Fibroblast of skin of scalp (primary cell): ENCODE measurements around the gene MIDN.
A peak's percentile ranks its signal among the peaks of the same experiment; 100 is the strongest.
"Not testable (repeated sequence)": the region's sequence is repeated elsewhere in the genome, so short reads cannot be mapped to it uniquely, and the experiment has no call there.

Experiments
- DNase-seq: peaks from one replicate; pipeline ENCODE4 v3.0.0-alpha.2; 2013

The MIDN gene

GRCh38 chr19:1246265-1247087 is 1.9 kb upstream of the MIDN start:
- DNase-seq = not testable (repeated sequence)

GRCh38 chr19:1247748-1248138 is 640 bp upstream of the MIDN start:
- DNase-seq = no peak

DNA sequence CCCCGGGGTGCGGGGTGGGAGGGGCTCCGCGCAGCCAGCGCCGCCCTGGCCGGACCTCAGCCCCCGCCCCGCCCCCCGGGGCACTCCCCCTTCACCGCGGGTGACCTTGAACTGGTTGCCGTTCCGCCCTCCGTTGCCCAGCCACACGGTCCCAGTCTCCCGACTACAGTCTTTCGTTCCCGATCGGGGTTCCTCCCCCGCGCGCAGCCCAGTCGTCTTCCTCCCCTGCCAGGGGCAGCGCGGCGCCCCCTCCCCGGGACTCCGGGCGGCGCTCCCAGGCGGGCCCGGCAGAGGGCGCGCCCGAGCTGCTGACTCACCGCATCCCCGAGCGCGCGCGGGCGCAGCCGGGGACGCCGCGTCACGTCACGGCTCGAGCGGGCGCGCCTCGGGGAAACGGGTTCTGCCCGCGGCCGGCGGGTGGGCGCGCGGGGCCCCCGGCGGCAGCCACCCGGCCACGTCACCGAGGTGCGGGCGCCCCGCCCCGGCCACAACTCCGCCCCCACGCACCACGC is 459 bp downstream of the MIDN start:
- peak; percentile 90 for DNase-seq

DNA sequence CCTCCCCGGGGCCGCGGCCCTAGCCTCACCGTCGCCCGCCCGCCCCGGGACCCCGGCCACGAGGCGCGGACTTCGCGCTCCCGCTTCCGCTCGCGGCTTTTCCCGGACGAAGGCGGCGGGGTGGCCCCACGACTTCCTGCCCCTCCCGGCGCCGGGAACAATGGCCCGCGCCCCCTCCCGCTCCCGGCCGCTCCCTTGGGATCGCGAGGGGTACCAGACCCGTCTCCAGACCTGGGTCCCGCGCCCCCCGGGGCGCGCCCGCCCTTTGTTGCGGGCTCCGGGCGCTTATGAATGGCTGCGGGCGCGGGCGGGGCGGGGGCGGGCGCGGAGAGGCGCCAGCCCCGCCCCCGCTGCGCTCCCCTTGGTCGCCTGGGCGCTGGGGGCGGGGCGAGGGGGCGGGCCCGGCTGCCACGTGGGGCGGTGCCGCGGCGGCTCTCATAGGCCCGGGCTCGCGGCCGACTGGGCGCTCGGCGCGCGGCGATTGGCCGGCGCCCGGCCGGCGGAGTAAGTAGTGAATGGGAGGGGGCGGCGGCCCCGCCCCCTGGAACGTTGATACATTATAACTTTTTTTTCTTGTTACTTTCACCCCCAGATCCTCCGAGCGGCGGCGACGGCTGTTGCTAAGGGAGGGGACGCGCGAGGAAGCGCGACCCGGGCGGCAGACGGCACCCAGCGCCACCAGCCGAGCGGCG is 1.1 kb downstream of the MIDN start:
- peak; percentile 98 for DNase-seq

GRCh38 chr19:1249990-1250436 is 1.6 kb downstream of the MIDN start:
- no peak for DNase-seq

GRCh38 chr19:1250437-1251260 is 2.3 kb downstream of the MIDN start:
- peak; percentile 82 for DNase-seq

DNA sequence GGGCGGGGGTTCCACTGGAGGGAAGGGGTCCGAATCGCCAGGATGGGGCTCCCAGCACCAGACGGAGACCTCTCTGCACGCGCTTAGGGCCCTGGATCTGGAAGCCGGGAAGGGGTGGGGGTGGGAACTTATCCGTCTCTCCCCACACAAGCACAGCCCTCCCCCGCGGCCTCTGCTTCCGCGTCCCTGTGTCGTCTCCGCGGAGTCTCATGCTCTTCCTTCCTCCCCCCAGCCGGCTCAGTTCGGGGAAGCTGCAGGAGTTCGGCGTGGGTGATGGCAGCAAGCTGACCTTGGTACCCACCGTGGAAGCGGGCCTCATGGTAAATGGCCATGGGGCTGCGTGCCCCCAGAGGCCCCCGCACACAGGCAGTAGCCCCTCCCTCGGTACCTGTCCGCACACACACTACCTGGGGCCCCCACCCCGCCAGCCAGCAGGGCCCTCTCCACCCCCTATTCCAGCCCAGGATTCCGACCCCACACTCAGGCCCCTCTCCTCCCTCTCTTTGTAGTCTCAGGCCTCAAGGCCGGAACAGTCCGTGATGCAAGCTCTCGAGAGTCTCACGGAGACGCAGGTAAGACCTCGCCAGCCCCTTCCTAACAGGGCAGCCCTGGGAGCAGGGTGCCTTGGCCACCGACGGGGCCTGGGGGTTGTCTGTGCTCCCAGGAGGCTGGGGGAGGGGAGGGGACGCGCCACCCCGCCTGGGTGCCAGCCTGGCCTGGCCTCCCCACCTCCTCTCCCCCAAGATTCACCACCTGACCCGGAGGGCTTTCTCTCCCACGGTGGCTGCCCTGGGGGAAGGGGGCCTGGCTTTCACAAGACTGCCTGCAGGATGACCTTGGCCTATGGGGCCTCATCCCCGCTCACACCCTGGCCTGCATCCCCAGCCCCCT is 3.2 kb downstream of the MIDN start:
- peak; percentile 80 for DNase-seq

DNA sequence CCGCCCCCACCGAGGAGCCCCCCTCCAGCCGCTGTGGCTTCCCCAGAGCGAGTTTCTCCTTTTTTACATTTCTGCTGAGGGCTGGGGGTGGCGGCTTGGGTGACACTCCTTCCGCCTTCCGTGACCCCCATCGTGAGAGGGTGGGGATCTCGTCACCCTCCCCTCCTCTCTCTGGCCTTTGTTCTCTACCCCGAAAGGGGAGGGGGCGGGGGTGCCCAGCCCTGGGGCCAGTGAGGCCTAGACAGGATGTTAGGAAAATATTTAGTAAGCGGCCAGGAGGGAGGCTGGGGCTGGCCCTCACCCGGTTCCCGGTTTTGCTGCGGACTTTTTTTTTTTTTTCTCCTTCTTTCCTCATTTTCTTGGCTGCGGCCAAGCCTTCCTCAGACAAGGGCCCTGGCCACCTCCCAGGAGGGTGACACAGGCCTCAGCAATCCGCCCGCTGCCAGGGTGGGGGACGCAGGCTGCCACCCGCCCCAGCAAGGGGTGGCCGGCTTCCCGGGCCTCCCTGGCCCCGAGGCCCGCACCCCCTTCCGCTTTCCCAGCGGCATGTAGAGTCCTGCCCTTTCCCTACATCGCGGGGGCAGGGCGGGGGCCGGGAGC is 3.9 kb downstream of the MIDN start:
- peak; percentile 98 for DNase-seq

GRCh38 chr19:1252821-1253513 is 4.6 kb downstream of the MIDN start:
- DNase-seq = peak; percentile 99

DNA sequence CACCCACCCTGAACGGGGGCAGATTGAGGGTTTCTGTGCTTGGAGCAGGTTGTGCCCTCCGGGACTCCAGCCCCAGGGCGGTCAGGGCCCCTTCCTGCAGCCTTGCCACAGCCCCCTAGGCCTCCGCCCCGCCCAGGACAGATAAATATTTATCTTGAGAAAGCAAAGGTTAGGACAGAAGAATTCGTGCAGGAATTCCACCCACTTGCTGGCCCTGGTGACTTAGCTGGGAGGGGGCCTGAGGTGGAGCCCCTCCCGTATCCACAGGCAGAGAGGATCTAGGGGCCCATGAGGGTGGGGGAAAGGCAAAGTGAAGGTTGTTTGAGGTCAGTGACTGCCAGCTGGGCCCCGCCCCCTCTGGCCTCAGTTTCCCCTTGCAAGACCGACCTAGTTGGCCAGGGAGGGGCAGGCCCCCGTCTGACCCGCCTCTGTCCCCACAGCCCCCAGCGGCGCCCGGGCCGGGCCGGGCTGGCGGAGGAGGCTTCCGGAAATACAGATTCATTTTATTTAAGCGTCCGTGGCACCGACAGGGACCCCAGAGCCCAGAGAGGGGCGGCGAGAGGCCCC is 5.2 kb downstream of the MIDN start:
- no peak for DNase-seq

- no peak for DNase-seq
Measured at GRCh38 chr19:1254081-1254527, 5.7 kb downstream of the MIDN start.

- DNase-seq = no peak
Measured at GRCh38 chr19:1254530-1255185, 6.3 kb downstream of the MIDN start.

- no peak for DNase-seq
Measured at GRCh38 chr19:1255186-1256161, 7.1 kb downstream of the MIDN start.

GRCh38 chr19:1256646-1257474 is 8.5 kb downstream of the MIDN start:
- DNase-seq = no peak

GRCh38 chr19:1257475-1258162 is 9.2 kb downstream of the MIDN start:
- DNase-seq = no peak

- no peak for DNase-seq
Measured at GRCh38 chr19:1258163-1258492, 9.7 kb downstream of the MIDN start.

DNA sequence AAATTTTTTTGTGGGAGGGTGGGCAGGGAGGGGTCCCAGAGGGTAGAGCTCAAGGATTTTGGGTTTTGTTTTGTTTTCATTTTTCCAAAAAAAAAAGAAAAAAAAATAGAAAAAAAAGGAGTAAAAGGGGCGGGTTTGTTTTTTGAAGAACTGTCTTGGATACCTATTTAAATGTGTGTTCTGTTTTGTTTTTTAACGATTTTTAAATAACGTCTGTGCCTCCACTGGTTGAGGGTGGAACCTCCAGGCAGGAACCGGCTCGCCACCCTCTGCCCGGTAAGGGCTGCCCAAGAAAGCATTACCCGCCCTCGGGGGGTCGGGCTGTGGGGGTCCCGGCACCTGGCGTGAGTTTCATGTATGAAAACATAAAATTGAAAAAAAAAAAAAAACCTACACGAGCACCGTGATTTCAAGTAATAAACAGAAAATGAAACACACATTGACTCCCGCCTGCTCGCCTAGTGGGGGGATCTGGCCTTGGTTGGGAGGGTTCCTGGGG is 10.4 kb downstream of the MIDN start:
- no peak for DNase-seq
